ENCODE data around the gene IQCM.

- no peak for TF ChIP-seq EZH2 (IDR thresholded peaks at IDR 0.05; ENCODE audit: low read length)
- TF ChIP-seq, protein P1, sequence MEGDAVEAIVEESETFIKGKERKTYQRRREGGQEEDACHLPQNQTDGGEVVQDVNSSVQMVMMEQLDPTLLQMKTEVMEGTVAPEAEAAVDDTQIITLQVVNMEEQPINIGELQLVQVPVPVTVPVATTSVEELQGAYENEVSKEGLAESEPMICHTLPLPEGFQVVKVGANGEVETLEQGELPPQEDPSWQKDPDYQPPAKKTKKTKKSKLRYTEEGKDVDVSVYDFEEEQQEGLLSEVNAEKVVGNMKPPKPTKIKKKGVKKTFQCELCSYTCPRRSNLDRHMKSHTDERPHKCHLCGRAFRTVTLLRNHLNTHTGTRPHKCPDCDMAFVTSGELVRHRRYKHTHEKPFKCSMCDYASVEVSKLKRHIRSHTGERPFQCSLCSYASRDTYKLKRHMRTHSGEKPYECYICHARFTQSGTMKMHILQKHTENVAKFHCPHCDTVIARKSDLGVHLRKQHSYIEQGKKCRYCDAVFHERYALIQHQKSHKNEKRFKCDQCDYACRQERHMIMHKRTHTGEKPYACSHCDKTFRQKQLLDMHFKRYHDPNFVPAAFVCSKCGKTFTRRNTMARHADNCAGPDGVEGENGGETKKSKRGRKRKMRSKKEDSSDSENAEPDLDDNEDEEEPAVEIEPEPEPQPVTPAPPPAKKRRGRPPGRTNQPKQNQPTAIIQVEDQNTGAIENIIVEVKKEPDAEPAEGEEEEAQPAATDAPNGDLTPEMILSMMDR (optimal IDR thresholded peaks at IDR 0.05 in 1 of 3, IDR thresholded peaks at IDR 0.05 in 1 of 3, conservative IDR thresholded peaks at IDR 0.05 in 1 of 3; ENCODE audit: extremely low read depth in 1 of 3, insufficient read depth in 2 of 3, low read length in 3 of 3) = no peak
Observed at GRCh38 chr4:149746276-149746675, 69.4 kb downstream of the IQCM start.
